Aorta (tissue), 5 donors: ENCODE measurements around the gene CLEC11A. TPM values are rescaled to one million over a fixed set of nuclear protein-coding genes. Genes with fewer than 3 reads are reported as not detected.
"Not testable (repeated sequence)": the region's sequence is repeated elsewhere in the genome, so short reads cannot be mapped to it uniquely, and the experiment has no call there.

Experiments
- ATAC-seq: fragments of 200-7000 bp; cut with Tn5 transposase; one replicate; pipeline ENCODE4 v1.9.1; 2022; ENCODE audit warnings: moderate library complexity; ENCODE audit not compliant: low FRiP score
- DNase-seq, 2 donors: peaks; one replicate each; pipeline ENCODE4 v3.0.0-alpha.2; 2020
- H3K27ac ChIP-seq, 2 donors: one replicate each; pipeline ENCODE4 v1.5.1; 2013; ENCODE audit warnings: low read length in 2 of 2, mild to moderate bottlenecking in 2 of 2, moderate library complexity in 2 of 2, control low read depth in 1 of 2, inconsistent platforms in 1 of 2, low read depth in 1 of 2
- H3K27me3 ChIP-seq, 2 donors: one replicate each; pipeline ENCODE4 v1.6.1; 2013; ENCODE audit warnings: control low read depth in 1 of 2, low read length in 1 of 2, mild to moderate bottlenecking in 1 of 2, moderate library complexity in 1 of 2; ENCODE audit not compliant: insufficient read depth in 2 of 2, control insufficient read depth in 1 of 2
- H3K36me3 ChIP-seq, 2 donors: one replicate each; pipeline ENCODE4 v1.6.1; 2013; ENCODE audit warnings: control low read depth in 1 of 2, low read length in 1 of 2, mild to moderate bottlenecking in 1 of 2; ENCODE audit not compliant: insufficient read depth in 2 of 2, control insufficient read depth in 1 of 2
- H3K4me1 ChIP-seq, 2 donors: one replicate each; pipeline ENCODE4 v1.6.1; 2013; ENCODE audit warnings: low read length in 2 of 2, control low read depth in 1 of 2, mild to moderate bottlenecking in 1 of 2, moderate library complexity in 1 of 2; ENCODE audit not compliant: insufficient read depth in 2 of 2, control insufficient read depth in 1 of 2
- H3K4me3 ChIP-seq, 2 donors: one replicate each; pipeline ENCODE4 v1.5.1; 2013; ENCODE audit warnings: low read length in 2 of 2, control low read depth in 1 of 2, mild to moderate bottlenecking in 1 of 2
- H3K9me3 ChIP-seq: one replicate; pipeline ENCODE4 v1.6.1; 2013; ENCODE audit warnings: mild to moderate bottlenecking, low read length; ENCODE audit not compliant: control insufficient read depth
- WGBS, 2 donors: extraction: QIAGEN DNeasy Blood & Tissue Kit; methylation state at CpG; one replicate each; pipeline ENCODE4 v1.1.7; 2013; 5-methylcytosine and 5-hydroxymethylcytosine counted together
- intact Hi-C, 2 donors: fragments of 100-400 bp; cut with DNase I; formaldehyde crosslinking; loops; one replicate each; pipeline versions ENCODE4 v1.14.2 to v1.15.0; 2022
- polyA plus RNA-seq, 2 donors: library from polyadenylated mRNA; stranded (reverse); fragments of 200-250 nt; gene quantifications; one replicate each; pipeline ENCODE4 v1.2.3, GENCODE V29; 2013
- total RNA-seq, 2 donors: library from RNA; stranded (reverse); fragmentation: NEBNext Ultra II Directional; extraction: Animal tissue kit (Norgen Biotek cat#: 25700); gene quantifications; one replicate each; pipeline ENCODE4 v1.2.1, GENCODE V29; 2021
- donor health status: healthy with polysubstance abuse.
- donor health status: Bipolar disorder and iron deficiency.
- donor health status: DM: no; HTN: no; CAD: no.
- donor health status: DM: no; HTN: no; CAD: no.
- donor health status: DM: yes; HTN: yes; CAD: no.

Gene CLEC11A
- total and polyA plus RNA-seq, 4 donors = 2.0 to 28.7 (median 13.0) TPM

DNA sequence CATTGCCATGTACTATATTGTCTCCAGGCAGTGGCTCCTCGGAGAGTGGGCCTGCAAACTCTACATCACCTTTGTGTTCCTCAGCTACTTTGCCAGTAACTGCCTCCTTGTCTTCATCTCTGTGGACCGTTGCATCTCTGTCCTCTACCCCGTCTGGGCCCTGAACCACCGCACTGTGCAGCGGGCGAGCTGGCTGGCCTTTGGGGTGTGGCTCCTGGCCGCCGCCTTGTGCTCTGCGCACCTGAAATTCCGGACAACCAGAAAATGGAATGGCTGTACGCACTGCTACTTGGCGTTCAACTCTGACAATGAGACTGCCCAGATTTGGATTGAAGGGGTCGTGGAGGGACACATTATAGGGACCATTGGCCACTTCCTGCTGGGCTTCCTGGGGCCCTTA, 47.7 kb downstream of the CLEC11A start:
- DNase-seq = no peak
- intact Hi-C loops = no loop called here
- H3K36me3 ChIP-seq = no peaks in the 10 kb centered on the region
- H3K4me3 ChIP-seq = no peak overlapping the region
- 80 to 82% methylated on average over 13 of the region's 13 CpGs for WGBS, 2 donors
- no peak overlapping the region for H3K27ac ChIP-seq
- no peaks in the 10 kb centered on the region for H3K27me3 ChIP-seq
- peaks cover 2% of the 10 kb centered on the region for H3K9me3 ChIP-seq
- no peak for ATAC-seq
- H3K4me1 ChIP-seq = no peaks in the 10 kb centered on the region

- Histone ChIP-seq H3K4me3 (no peak overlapping the region), H3K9me3 (peaks cover 2% of the 10 kb centered on the region), H3K36me3 (no peaks in the 10 kb centered on the region), H3K4me1 (no peaks in the 10 kb centered on the region), H3K27me3 (no peaks in the 10 kb centered on the region), H3K27ac (no peak overlapping the region)
- ATAC-seq = no peak
- 44 to 65% methylated on average over 2 of the region's 2 CpGs for WGBS, 2 donors
- no peak for DNase-seq
- intact Hi-C loops = no loop called here
These were observed 49.3 kb downstream of the CLEC11A start for GRCh38 chr19:50772476-50772875.

DNA sequence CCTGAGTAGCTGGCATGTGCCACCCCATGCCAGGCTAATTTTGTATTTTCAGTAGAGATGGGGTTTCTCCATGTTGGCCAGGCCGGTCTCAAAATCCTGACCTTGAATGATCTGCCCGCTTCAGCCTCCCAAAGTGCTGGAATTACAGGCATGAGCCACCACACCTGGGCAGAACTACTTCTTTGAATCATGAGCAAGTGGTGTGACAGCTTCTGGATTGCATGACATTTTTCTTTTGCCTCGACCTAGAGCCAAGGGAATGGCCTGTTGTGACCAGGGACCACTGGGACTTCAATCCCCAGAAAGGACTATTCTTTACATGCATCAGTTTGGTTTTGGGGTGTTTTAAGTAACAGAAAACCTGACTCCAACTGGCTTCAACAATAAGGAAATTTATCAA, 49.7 kb downstream of the CLEC11A start:
- H3K27me3 ChIP-seq, H3K4me1 ChIP-seq, DNase-seq, H3K36me3 ChIP-seq, intact Hi-C loops, H3K27ac ChIP-seq, H3K4me3 ChIP-seq, ATAC-seq, H3K9me3 ChIP-seq: not testable (repeated sequence)
- WGBS, 2 donors = 83 to 87% methylated on average over 3 of the region's 3 CpGs

GRCh38 chr19:50773454-50773853, 50.3 kb downstream of the CLEC11A start:
- H3K27me3 ChIP-seq, ATAC-seq, H3K4me3 ChIP-seq, H3K9me3 ChIP-seq, H3K4me1 ChIP-seq, H3K27ac ChIP-seq, intact Hi-C loops, H3K36me3 ChIP-seq, DNase-seq: not testable (repeated sequence)
- WGBS, 2 donors = 53 to 55% methylated on average over 7 of the region's 7 CpGs

Other genes with a start within 250 kb of the CLEC11A start
- 10 to 100 TPM; 79.6 to 86.5 TPM for gene EMC10, start 246.9 kb upstream of the CLEC11A start, total RNA-seq
- gene EMC10, start 246.9 kb upstream of the CLEC11A start, polyA plus RNA-seq = 100 to 1,000 TPM in 1 of 2 donors, 10 to 100 TPM in 1; 65.2 to 111 TPM
- gene GARIN5A, start 246.5 kb upstream of the CLEC11A start, total RNA-seq = not detected
- gene GARIN5A, start 246.5 kb upstream of the CLEC11A start, polyA plus RNA-seq = not detected
- 10 to 100 TPM; 26.6 to 34.2 TPM for gene JOSD2, start 212.2 kb upstream of the CLEC11A start, total RNA-seq
- gene JOSD2, start 212.2 kb upstream of the CLEC11A start, polyA plus RNA-seq = 10 to 100 TPM; 40.2 to 76.1 TPM
- not detected for gene ASPDH, start 209.5 kb upstream of the CLEC11A start, total RNA-seq
- gene ASPDH, start 209.5 kb upstream of the CLEC11A start, polyA plus RNA-seq = 1 to 10 TPM in 1 of 2 donors, not detected in 1; 1.9 TPM
- 10 to 100 TPM in 1 of 2 donors, 1 to 10 TPM in 1; 5.7 to 12.2 TPM for gene LRRC4B, start 154.9 kb upstream of the CLEC11A start, total RNA-seq
- gene LRRC4B, start 154.9 kb upstream of the CLEC11A start, polyA plus RNA-seq = 1 to 10 TPM in 1 of 2 donors, under 1 TPM in 1; 0.63 to 1.8 TPM
- gene SYT3, start 83.5 kb upstream of the CLEC11A start, total RNA-seq = under 1 TPM; 0.45 to 0.55 TPM
- not detected for gene SYT3, start 83.5 kb upstream of the CLEC11A start, polyA plus RNA-seq
- gene C19orf81, start 73.9 kb upstream of the CLEC11A start, total RNA-seq = not detected
- not detected for gene C19orf81, start 73.9 kb upstream of the CLEC11A start, polyA plus RNA-seq
- gene SHANK1, start 3.6 kb upstream of the CLEC11A start, total RNA-seq = 1 to 10 TPM in 1 of 2 donors, under 1 TPM in 1; 0.45 to 1.4 TPM
- 1 to 10 TPM in 1 of 2 donors, under 1 TPM in 1; 0.38 to 1.8 TPM for gene SHANK1, start 3.6 kb upstream of the CLEC11A start, polyA plus RNA-seq
- gene GPR32, start 47.1 kb downstream of the CLEC11A start, total RNA-seq = not detected
- not detected for gene GPR32, start 47.1 kb downstream of the CLEC11A start, polyA plus RNA-seq
- gene ACP4, start 67.1 kb downstream of the CLEC11A start, total RNA-seq = not detected
- gene ACP4, start 67.1 kb downstream of the CLEC11A start, polyA plus RNA-seq = not detected
- 1 to 10 TPM in 1 of 2 donors, under 1 TPM in 1; 0.81 to 1.7 TPM for gene KLK1, start 100.4 kb downstream of the CLEC11A start, total RNA-seq
- 1 to 10 TPM; 2.6 to 6.3 TPM for gene KLK1, start 100.4 kb downstream of the CLEC11A start, polyA plus RNA-seq
- not detected for gene KLK15, start 110.2 kb downstream of the CLEC11A start, total RNA-seq
- gene KLK15, start 110.2 kb downstream of the CLEC11A start, polyA plus RNA-seq = not detected
- gene KLK3, start 131.6 kb downstream of the CLEC11A start, total RNA-seq = not detected
- 1 to 10 TPM in 1 of 2 donors, not detected in 1; 1.4 TPM for gene KLK3, start 131.6 kb downstream of the CLEC11A start, polyA plus RNA-seq
- not detected for gene KLK2, start 150.1 kb downstream of the CLEC11A start, total RNA-seq
- not detected for gene KLK2, start 150.1 kb downstream of the CLEC11A start, polyA plus RNA-seq
- not detected for gene KLK4, start 188.0 kb downstream of the CLEC11A start, total RNA-seq
- not detected for gene KLK4, start 188.0 kb downstream of the CLEC11A start, polyA plus RNA-seq
- not detected for gene KLK5, start 229.7 kb downstream of the CLEC11A start, total RNA-seq
- gene KLK5, start 229.7 kb downstream of the CLEC11A start, polyA plus RNA-seq = not detected
- gene KLK6, start 246.2 kb downstream of the CLEC11A start, total RNA-seq = not detected
- under 1 TPM in 1 of 2 donors, not detected in 1; 0.20 TPM for gene KLK6, start 246.2 kb downstream of the CLEC11A start, polyA plus RNA-seq